Stimulated activated CD8-positive, alpha-beta memory T cell treated with anti-CD3 and anti-CD28 coated beads, Interleukin-7, amount 100 ng/mL, for 48 hours (primary cell): ENCODE data around the gene SH3RF3.
"Not testable (repeated sequence)": the region's sequence is repeated elsewhere in the genome, so short reads cannot be mapped to it uniquely, and the experiment has no call there.

Experiments
- DNase-seq, 2 donors: peaks; one replicate each; pipeline ENCODE4 v3.0.0-alpha.2; 2020; ENCODE audit warnings: low read depth in 1 of 2; ENCODE audit errors: extremely low read depth in 1 of 2

Gene SH3RF3

DNA sequence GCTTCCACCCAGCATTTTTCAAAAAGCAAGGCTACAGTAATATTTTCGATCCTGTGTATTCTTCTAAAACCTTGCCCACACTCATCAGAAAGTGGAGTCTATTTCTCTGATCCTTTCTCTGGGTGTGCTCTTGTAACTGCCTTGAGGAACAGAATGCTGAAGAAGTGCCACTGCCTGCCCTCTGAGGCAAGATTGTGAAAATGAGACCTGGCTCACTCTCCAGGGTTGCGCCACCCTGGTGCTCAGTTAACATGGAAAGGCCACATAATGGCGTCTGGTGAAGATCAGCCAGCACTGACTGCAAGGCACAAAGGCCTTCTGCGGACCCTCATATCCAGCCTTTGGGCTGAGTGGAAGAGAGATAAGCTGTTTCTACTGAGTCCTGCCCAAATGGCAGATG is 11.2 kb upstream of the SH3RF3 start:
- no peak for DNase-seq

DNA sequence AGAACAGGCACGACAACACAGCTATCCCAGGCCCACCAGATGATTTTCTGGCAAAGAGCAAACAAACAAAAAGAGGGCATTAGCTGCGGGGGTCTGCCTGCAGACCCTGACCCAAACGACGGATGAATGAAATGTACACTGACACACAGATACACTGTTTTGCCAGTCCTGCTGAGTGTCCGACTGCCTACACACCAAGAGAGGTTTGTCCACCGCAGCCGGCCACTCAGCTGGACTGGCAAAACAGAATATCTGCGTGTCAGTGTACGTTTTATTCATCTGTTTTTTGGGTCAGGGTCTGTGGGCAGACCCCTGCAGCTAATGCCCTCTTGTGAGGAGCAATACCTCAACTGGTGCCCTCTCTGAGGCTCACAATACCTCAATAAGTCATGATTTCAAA is 10.7 kb upstream of the SH3RF3 start:
- DNase-seq: no peak

DNA sequence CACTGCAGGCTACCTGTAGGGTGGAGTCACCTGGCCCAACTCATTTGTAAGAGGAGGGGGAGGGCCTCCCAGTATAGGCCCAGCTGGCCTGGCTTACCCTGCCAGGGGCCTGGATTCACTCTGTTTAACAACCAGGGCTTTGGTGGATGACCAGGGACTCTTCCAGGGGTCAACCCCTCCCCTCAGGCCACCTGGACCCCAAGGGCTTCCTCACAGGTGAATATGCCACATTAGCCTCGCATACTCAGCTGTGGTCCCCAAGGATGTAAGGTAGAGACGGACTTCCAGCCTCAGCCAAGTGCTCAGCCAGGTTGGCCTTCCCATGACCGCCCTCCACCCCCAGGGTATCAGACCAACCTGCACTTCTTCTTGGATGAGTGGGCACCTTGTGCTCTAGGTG is 8.8 kb upstream of the SH3RF3 start:
- no peak for DNase-seq

DNA sequence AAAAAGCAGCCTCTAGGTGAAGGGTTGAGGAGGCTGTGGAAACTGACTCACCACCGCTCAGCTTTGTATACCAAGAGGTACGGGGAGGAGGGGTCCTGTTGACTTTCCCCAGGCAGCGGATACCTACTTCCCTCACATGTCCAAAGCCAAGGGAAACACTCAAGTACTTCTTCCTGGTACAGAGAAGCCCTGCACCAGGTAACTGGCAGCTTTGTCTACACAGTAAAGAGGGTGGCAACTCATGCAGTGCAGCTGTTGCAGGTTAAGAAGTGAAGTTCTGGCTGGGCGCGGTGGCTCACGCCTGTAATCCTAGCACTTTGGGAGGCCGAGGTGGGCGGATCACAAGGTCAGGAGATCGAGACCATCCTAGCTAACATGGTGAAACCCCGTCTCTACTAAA is 8.3 kb upstream of the SH3RF3 start:
- not testable (repeated sequence) for DNase-seq

DNA sequence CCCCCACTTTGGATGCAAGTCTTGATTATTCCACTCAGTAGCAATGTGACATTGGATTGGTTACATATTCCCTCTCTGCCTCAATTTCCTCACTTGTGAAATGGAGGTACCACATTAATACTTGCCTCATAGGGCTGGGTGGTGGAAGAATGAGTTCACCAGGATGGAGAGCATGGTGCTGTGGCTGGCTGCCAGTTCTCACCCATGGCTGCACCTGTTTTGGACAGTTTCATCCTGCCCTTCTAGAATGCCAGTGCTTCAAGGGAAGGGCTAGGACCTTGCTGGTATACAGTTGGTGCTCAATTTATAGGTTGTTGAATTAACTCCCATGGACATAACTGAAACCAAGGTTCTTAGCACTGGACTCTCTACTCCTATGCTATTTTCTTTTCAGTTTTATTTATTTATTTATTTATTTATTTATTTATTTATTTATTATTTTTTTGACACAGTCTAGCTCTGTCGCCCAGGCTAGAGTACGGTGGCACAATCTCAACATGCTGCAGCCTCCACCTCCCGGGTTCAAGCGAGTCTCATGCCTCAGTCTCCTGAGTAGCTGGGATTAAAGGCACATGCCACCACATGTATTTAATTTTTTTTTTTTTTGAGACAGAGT is 5.3 kb upstream of the SH3RF3 start:
- DNase-seq: no peak

DNA sequence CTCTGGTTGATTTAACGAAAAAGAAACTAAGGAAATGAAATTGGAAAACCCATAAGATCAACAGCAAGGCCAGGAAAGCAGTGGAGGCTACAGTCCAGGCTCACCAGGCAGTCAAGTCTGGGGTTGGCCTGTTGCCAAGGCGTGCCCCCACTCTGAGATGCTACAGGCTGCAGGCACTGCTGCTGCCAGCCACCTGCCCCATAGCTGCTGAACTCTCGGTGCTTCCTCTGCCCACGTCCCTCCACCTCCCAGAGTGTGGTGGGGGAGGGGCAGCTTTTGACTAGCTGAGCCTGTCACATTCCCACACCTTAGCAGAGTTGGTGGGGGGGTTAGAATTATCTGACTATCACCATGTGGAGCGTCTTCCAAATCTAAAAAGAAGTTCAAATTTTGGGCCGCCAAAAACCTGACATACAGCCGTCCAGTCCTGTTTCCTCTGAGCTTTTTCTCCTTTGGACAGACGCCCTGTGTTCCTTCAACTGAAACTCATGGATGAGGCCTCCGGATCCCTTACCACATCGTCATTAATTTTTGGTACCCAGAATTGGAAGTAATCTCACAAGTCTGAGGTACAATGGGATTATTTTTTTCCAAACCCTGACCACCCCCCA is 3.9 kb upstream of the SH3RF3 start:
- DNase-seq: no peak

DNA sequence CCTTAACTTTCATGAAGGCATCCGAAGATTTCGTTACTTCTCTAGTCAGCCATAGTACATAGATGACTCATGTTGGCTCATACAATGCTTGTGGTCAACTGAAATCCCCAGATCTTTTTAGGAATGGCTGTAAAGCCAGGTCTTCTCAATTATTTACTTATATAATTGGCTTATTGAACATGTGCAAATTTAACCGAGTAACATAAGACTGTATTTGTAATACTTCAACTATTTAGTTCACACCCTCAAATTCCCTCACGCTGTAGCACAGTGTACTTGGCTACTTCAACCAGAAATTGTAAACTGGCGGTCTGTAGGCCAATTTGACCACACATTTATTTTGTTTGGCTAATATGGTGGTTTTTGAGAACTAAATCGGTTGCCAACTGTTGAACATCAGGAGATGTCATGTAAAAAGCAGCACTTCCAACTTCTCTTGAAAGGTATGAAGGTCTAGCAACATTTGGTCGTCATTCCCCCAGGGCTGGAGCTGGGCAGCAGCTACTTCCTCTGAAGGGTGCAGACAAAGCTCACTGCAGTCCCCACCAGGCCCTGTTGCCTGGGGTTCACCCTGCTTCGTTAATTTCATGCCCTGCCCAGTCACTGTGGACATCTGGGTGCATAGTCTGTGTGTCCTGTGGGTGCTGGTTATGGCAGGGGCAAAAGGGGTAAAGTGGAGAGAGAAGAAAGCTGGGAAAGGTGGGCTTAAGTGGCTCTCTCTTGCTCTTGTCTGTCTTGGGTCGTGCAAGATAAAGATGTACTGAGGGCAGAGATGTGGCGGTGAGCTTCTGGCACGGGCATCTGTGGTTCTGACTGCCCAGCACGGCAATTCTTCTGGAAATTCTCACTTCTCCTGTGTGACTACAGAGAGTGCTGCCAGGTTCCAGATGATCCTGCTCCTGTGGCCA is 3.2 kb upstream of the SH3RF3 start:
- DNase-seq: no peak

DNA sequence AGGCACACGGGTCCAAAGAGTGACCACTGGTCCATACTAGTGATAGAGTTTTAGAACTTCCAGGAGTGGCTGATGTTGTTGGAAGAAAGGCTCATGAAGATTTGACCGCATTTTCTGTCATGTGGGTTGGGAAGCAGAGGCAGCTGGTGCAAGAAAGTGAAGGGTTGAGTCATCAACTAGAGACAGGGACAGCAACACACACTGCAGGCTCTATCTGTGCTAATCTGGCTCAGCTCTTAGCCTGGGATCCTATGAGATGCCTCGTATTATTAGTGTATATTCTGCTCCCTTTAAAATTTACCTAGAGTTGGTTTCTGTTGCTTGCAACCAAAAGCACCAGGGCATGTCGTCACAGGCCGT is 2.5 kb upstream of the SH3RF3 start:
- DNase-seq: no peak

DNA sequence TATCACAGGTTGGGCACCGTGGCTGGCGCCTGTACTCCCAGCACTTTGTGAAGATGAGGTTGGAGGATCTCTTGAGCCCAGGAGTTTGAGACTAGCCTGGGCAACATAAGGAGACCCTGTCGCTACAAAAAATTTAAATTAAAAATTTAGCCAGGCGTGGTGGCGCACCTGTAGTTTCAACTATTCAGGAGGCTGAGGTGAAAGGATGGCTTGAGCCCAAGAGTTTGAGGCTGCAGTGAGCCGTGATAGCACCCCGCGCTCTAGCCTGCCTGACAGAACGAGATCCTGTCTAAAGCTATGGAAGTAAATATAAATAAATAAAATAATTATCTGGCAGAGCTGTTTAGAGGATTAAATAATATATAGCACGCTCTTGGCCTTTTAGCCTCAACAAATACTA is 1.4 kb upstream of the SH3RF3 start:
- DNase-seq: no peak

DNA sequence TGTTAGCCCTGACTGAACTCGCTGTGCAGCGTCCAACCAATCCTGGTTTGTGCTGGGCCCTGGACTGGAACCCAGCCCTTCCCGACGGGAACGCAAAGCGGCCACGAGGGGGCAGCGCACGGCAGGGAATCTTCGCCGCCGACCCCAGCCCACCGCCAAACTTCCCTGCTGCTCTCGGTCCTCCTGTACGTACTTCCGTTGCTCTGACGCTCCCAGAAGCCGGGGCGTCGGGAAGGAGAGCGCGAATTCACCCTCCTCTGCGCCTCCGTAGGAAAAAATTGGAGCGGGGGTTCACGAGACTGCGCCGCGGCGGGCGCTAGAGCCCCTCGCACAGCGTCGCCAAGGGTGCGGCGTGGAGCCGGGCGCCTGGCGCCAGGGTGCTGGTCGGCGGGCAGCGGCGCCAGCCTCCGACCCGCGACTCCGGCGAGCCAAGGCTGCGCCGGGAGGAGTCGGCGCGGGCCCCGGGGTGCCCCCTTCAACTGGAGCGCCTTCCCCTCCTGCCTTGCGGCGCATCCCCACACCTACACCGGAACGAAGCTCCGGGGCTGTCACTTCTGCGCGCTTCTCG is 873 bp upstream of the SH3RF3 start:
- peak in 1 of 2 donors; percentile 39 for DNase-seq

DNA sequence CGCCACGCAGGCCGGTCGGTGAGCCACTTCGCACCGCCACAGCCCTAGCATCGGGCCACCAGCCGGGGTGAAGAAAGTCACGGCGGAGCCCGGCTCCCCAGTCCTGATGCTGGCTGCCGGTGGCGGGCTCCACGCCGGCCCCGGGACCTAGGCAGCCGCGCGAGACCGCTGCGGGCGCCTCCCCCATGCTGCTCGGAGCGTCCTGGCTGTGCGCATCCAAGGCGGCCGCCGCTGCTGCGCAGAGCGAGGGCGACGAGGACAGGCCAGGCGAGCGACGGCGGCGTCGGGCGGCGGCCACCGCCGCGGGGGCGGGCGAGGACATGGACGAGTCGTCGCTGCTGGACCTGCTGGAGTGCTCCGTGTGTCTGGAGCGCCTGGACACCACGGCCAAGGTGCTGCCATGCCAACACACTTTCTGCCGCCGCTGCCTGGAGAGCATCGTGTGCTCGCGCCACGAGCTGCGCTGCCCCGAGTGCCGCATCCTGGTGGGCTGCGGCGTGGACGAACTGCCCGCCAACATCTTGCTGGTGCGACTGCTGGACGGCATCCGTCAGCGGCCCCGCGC is 433 bp downstream of the SH3RF3 start:
- no peak for DNase-seq

DNA sequence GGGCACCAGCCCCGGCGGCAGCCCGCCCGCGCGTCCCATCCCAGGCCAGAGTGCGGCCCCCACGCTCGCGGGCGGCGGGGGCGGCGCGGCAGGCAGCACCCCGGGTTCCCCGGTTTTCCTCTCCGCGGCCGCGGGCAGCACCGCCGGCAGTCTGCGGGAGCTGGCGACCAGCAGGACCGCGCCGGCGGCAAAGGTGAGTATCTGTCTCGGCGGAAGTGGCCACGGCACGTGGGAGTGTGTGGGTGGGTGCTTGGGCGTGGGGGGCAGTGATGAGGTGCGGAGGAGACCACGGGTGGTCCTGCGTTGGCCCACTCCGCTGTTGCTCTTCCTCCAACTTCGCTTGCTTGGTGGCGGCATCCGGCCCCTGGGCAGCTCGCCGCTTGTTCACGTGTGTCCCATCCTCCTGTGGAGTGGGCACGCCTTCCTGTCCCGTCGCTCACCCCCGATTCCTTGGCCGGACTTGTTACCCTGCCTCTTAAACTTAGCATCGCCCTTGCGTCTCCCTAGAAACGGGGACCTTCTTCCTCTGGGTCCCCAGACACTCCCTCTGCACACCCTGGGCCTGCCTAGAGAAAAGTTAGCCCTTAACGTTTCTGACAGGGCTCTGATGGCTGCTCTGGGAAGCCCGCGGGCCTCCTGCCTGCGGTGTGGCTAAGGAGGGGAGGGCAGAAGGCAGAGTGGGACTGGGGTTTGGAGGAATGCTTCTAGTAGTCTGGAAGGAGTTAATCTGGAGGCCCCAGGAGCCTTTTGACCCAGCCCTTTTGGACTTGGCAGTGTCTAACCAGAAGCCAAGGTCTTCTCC is 1.1 kb downstream of the SH3RF3 start:
- DNase-seq: no peak

DNA sequence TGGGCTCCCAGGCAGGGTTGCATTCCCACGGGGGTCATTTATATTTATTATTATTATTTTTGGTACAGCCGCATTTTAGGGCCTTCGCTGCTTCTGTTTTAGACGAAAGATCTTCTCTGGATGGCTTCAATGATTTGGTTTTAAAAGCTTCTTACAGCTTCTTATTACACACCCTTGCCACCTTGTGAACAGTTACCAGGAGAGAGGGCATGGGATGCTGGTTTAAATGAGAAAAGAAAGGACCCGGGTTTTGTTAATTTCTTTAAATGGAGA is 1.7 kb downstream of the SH3RF3 start:
- no peak for DNase-seq

DNA sequence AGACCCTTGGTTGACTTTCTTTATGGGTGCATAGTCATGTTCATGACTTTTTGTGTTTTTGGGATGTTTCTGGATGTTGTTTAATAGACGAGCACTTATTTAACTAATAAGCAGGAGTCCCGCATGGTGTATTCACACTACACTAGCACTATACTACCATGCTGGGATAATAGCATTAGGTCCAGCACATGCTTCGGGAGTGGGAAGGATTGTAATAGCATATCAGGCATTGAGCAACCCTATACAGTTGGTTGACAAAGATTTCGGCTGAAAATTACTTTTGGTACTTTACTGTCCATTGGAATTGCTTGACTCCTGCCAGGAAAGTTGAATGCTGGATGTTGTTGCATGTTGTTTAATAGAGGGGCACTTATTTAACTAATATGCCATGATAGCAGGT is 2.8 kb downstream of the SH3RF3 start:
- DNase-seq: no peak

DNA sequence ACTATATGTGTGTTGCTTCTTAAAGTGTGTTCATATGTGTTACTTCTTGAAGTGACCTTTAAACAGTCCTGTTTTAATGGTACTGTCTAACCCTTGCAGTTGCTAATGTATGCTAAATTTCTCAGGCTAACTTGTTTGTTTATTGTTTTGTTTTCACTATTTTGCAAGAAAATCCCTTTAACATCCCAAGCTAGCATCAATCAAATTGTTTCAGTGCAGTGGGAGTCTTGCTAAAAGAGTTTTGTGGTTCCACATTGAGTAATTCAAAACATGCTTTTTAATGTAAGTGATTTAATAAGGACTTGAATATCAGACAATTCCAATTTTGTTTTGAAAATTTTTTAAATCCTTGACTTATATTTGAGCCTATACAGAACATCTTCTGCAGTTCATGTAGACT is 3.6 kb downstream of the SH3RF3 start:
- no peak for DNase-seq

DNA sequence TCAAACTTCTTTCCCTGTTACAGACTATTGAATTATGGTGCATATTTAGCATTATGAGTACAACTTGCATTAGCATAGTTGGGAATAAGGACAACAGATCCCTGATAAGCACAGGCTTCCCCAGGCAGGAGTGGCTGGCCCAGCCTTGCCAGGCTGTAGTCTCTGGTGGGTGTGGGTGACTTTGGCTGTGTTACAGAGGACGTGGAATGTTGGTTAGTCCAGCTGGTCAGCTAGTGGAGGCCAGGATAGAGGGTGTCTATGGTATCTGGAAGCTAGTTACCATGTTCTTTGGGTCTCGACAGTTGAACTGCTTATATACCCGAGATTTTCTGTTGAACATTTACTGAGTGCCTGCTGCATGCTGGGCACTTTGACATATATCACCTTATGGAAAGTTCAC is 4.7 kb downstream of the SH3RF3 start:
- DNase-seq: no peak

DNA sequence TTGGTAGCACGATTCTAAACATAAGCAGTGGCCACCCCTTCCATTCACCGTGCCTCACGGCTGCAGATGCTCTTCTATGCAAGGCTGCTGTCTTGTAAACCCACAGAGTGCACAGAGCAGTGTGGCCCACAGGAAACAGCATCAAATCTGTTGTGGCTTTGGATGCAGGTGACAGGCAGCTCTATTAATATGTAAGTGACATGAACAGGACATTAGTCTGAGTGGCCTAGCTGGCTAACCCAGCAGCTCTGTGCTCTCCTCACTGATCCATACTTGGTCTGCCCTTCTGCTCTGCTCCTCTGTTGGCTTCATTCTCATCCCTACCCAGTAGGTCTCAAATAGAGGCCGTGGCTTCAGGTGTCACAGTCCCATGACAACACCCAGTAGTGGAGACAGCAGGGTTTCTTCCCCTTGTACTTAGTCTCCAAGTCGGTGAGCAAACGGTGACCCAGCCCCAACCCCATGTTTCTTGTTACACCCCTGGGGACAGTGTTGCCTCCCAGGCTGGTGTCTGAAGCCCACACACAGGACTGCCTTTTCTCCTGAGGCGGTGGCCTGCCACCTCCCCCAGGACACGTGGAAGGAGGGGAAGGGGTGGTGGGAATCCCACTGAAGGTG is 5.8 kb downstream of the SH3RF3 start:
- DNase-seq: no peak

DNA sequence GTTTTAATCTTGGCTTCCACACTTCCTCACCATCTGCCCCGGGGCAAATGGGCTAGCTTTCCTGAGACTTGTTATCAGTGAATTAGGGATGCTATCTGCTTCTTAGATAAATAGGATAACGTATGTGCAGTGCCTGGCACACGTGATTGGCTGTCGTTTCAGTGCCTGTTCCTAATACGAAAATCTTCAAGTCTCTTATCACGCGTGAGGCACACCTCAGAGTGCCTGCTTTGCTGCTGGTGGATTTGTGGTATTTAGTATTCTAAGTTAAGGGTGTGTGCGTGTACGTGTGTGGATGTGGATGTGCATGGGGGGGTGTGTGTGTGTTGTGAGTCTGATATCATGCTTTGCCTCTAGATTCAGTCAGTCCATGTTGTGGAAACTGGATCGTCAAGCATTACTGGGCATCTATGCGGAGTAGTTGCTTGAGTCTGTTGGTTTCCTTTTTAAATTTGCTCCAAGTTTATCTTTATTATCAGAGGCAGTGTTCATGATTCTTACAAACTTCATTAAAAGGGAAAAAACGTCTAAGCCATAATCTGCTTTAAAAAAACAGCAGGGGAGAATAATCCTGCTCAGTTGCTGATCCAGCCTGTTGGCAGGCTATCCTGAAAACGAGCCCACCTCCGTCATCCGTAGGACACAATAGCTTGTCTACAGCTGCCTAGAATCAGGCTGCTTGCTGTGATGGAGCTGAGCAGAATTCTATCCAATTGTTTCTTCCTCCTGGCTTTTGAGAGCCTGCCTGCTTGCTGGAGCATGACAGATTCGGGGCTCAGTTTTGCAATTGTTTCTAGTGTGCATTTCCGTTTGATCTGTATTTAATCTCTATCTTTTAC is 6.6 kb downstream of the SH3RF3 start:
- no peak for DNase-seq

DNA sequence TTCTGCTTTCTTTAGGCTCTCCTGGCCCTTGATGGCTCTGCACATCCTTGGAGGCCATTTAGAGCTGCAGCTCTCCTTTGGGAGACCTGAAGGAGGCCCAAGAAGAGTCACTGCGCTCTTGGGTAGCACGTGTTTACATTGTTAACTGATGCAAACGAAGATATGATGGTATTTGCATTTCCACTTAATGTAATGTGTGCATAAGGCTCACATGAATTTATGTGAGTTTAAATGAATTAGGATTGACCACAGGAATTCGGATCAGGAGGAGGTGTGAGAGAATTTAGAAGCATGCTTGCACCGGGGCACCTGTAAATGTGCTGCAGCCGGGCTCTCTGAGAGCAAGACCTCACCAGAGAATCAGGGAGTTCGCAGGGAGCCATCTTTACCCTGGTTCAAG is 7.5 kb downstream of the SH3RF3 start:
- no peak for DNase-seq

DNA sequence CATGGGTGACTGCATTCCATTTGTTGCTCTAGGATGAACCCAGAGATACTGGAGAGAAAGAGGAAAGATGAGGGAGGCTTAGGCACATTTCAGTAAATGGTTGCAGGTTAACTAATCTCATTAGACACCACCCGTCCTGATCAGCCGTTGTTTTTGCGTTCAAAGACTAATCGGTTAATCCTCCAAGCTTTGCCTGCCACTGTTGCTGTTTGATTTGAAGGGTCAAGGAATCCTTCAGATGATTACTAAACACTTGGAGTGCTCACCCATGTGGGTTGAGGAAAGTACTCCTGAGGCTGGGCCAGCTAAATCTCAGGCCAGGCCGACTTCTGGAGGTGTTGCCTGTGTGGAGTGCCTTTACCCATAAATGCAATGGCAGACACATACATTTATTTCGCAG is 8.6 kb downstream of the SH3RF3 start:
- DNase-seq: no peak
